SK-N-SH (cell line): Measurements from ENCODE around the gene CYP2W1. TPM values are rescaled to one million over a fixed set of nuclear protein-coding genes. Genes with fewer than 3 reads are reported as not detected.

Experiments used
- CTCF ChIA-PET: fragments of 300-600, 350-600 bp; formaldehyde crosslinking; extraction: SDS; loops from one replicate; lab custom pipeline; 2021; lab: Yijun Ruan, JAX
- POLR2A ChIA-PET: fragments of 350-600 bp; sonication (Branson Sonifier 250); formaldehyde crosslinking; extraction: SDS; loops from one replicate; lab custom pipeline; 2020; ENCODE audit warnings: antibody characterized with exemption, inconsistent platforms; lab: Yijun Ruan, JAX
- DNase-seq: peaks from one replicate; pipeline ENCODE4 v3.0.0; 2012
- H2AFZ ChIP-seq: fragments of 200-600 bp; sonication (generic); 2 replicates; pipeline ENCODE4 v1.8.1; 2016; ENCODE audit warnings: antibody characterized with exemption, mild to moderate bottlenecking, low read depth
- H3F3A ChIP-seq: fragments of 200-600 bp; sonication (generic); replicated peaks from 2 replicates; pipeline ENCODE3; 2016; ENCODE audit warnings: antibody characterized with exemption, mild to moderate bottlenecking; ENCODE audit not compliant: insufficient read depth
- H3K27ac ChIP-seq, 2 experiments: fragments of 200-500 bp in 1 of 2; fragments of 200-600 bp in 1 of 2; sonication (Bioruptor generic) in 1 of 2; sonication (generic), shearing (Covaris generic) in 1 of 2; 2 replicates each; pipeline versions ENCODE4 v1.5.1 to v1.6.1; 2014 to 2016; ENCODE audit warnings: low read depth in 2 of 2, inconsistent platforms in 1 of 2, low read length in 1 of 2, mild to moderate bottlenecking in 1 of 2, mixed read lengths in 1 of 2
- H3K27me3 ChIP-seq: fragments of 200-600 bp; sonication (generic), shearing (Covaris generic); 2 replicates; pipeline ENCODE4 v1.6.1; 2016; ENCODE audit warnings: mixed run types; ENCODE audit not compliant: insufficient read depth
- H3K36me3 ChIP-seq, 2 experiments: fragments of 200-500 bp in 1 of 2; fragments of 200-600 bp in 1 of 2; sonication (Bioruptor generic) in 1 of 2; sonication (generic) in 1 of 2; replicated peaks in 1 of 2; 2 replicates each; pipeline versions ENCODE3 to v1.5.1; 2014 to 2016; ENCODE audit warnings: low read length in 1 of 2, mild to moderate bottlenecking in 1 of 2; ENCODE audit not compliant: insufficient read depth in 2 of 2, control insufficient read depth in 1 of 2
- H3K4me1 ChIP-seq, 2 experiments: fragments of 200-500 bp in 1 of 2; fragments of 200-600 bp in 1 of 2; sonication (Bioruptor generic) in 1 of 2; sonication (generic), shearing (Covaris generic) in 1 of 2; 2 replicates each; pipeline versions ENCODE4 v1.5.1 to v1.6.1; 2014 to 2016; ENCODE audit warnings: low read depth in 1 of 2, low read length in 1 of 2, mixed run types in 1 of 2; ENCODE audit not compliant: insufficient read depth in 2 of 2, control insufficient read depth in 1 of 2
- H3K4me2 ChIP-seq: fragments of 200-600 bp; sonication (generic), shearing (Covaris generic); 2 replicates; pipeline ENCODE4 v1.6.1; 2017; ENCODE audit warnings: mixed run types
- H3K4me3 ChIP-seq, 2 experiments: fragments of 200-500 bp in 1 of 2; fragments of 200-600 bp in 1 of 2; sonication (Bioruptor generic) in 1 of 2; sonication (generic), shearing (Covaris generic) in 1 of 2; 2 replicates each; pipeline versions ENCODE4 v1.5.1 to v1.8.1; 2014 to 2016; ENCODE audit warnings: low read depth in 2 of 2, inconsistent platforms in 1 of 2, low read length in 1 of 2, mild to moderate bottlenecking in 1 of 2, mixed read lengths in 1 of 2, moderate library complexity in 1 of 2
- H3K79me2 ChIP-seq: fragments of 200-600 bp; sonication (generic); 2 replicates; pipeline ENCODE4 v1.8.1; 2017; ENCODE audit warnings: mild to moderate bottlenecking; ENCODE audit not compliant: insufficient read depth
- H3K9ac ChIP-seq: fragments of 200-600 bp; sonication (generic); 2 replicates; pipeline ENCODE4 v1.6.1; 2017; ENCODE audit warnings: mixed run types
- H3K9me2 ChIP-seq: fragments of 200-600 bp; sonication (generic); 2 replicates; pipeline ENCODE4 v1.6.1; 2017; ENCODE audit warnings: mixed run types
- H3K9me3 ChIP-seq: fragments of 200-600 bp; sonication (generic); 2 replicates; pipeline ENCODE4 v1.6.1; 2017; ENCODE audit warnings: mixed run types, mild to moderate bottlenecking, moderate library complexity
- H4K20me1 ChIP-seq: fragments of 200-600 bp; sonication (generic); 2 replicates; pipeline ENCODE4 v1.6.1; 2017; ENCODE audit warnings: mild to moderate bottlenecking, mixed run types; ENCODE audit not compliant: insufficient read depth
- CHD2 ChIP-seq: fragments of 150-350 bp; IDR thresholded peaks from 2 replicates; pipeline ENCODE4 v1.6.1; 2018; ENCODE audit warnings: low read length; ENCODE audit not compliant: partially characterized antibody
- GABPA ChIP-seq: IDR thresholded peaks from 2 replicates; pipeline ENCODE4 v1.4.0; 2012; ENCODE audit warnings: low read depth, mild to moderate bottlenecking
- GATA2 ChIP-seq: sonication (generic); formaldehyde crosslinking; IDR thresholded peaks from 2 replicates; pipeline ENCODE4 v1.5.0; 2020; ENCODE audit warnings: mild to moderate bottlenecking, missing genetic modification reagents
- MEF2A ChIP-seq: IDR thresholded peaks from 2 replicates; pipeline ENCODE4 v1.4.0; 2012; ENCODE audit warnings: low read depth, borderline replicate concordance
- NFIC ChIP-seq: IDR thresholded peaks from 2 replicates; pipeline ENCODE4 v1.4.0; 2012; ENCODE audit warnings: borderline replicate concordance
- RCOR1 ChIP-seq: fragments of 150-350 bp; IDR thresholded peaks from 2 replicates; pipeline ENCODE4 v1.6.1; 2017; ENCODE audit warnings: antibody characterized with exemption, low read length
- SIN3A ChIP-seq: IDR thresholded peaks from 2 replicates; pipeline ENCODE4 v1.6.1; 2012; ENCODE audit warnings: low read depth, mild to moderate bottlenecking, low read length, moderate library complexity, borderline replicate concordance
- YY1 ChIP-seq: IDR thresholded peaks from 2 replicates; pipeline ENCODE4 v1.4.0; 2012; ENCODE audit warnings: low read depth, mild to moderate bottlenecking
- WGBS: methylation state at CpG from one replicate; pipeline ENCODE4 v1.1.6; 2017; ENCODE audit warnings: low lambda C conversion rate; 5-methylcytosine and 5-hydroxymethylcytosine counted together
- polyA plus RNA-seq, 3 experiments: library from polyadenylated mRNA; depleted of rRNA; stranded (reverse); fragments of >200 nt; gene quantifications; 2 replicates each; pipeline ENCODE4 v1.2.3, GENCODE V29; 2012
- TF ChIP-seq, protein P1 (sequence below): IDR thresholded peaks from 2 replicates; pipeline ENCODE4; 2012
- TF ChIP-seq, protein P2 (sequence below): IDR thresholded peaks from 2 replicates; pipeline ENCODE4 v1.4.0; 2012; ENCODE audit warnings: low read depth
- TF ChIP-seq, protein P3 (sequence below): fragments of 200-600 bp; sonication (generic); IDR thresholded peaks from 2 replicates; pipeline ENCODE4 v1.6.1; 2017; ENCODE audit warnings: antibody characterized with exemption, mild to moderate bottlenecking, moderate library complexity
- TF ChIP-seq, protein P4 (sequence below): fragments of 150-350 bp; IDR thresholded peaks from 2 replicates; pipeline ENCODE4 v1.6.1; 2016; ENCODE audit warnings: mild to moderate bottlenecking, low read depth, low read length

The CYP2W1 gene
- polyA plus RNA-seq, 1 of the 3 experiments (the other 2 are of a cell fraction), result 0.10 TPM

DNA sequence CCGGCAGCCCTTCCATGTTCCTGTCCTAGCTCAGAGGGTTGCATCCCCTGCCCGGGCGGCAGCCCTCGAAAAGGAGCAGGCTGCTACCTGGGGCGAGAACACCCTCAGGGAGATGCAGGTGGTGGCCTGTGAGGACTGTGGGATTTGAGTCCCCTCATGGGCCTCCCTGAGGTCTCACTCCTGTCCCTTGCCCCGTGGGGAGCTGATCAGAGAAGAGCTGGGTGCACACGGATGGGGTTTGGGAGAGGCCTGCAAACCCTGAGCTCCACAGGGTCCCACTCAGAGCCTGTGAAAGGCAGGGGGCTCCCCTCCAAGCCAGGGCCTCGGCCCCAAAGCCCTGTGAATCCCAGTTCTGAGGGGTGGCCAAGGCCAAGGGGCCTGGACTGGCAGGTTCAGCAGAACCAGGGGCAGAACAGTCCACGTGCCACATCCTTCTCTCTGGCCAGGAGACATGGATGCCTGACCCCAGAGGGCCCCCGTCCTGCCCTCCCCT lies 424 bp upstream of the CYP2W1 start:
- POLR2A ChIA-PET, result no interaction called here
- H3K27me3 ChIP-seq, result no peaks in the 10 kb centered on the region
- 73% methylated on average over 8 of the region's 10 CpGs for whole genome bisulfite sequencing

DNA sequence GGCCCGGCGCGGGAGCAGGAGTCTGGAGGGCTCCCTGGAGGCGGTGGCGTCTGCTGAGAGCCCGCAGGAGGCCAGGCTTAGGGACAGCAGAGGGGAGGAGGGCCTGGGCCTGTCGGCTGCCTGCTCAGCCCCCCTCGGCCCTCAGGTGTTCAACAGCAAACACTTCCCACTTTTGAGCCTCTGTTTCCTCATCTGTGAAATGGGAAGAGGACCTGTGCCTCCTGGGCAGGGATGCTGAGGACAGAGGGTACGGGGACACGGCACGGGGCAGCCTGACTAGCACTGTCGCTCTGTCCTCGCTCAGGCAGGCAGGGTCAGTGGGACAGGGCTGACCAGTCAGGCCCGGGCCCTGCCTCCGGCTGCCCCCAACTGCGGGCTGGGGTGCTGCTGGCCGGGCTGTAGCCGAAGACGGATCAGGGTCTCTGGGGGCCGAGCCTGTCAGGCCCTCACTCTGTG lies 663 bp downstream of the CYP2W1 start:
- ChIA-PET POLR2A (no interaction called here), CTCF (interaction anchor here (1.1 to 3.9 kb wide), 5 partner anchors 9 to 104 kb away, joined by 5 to 66 read pairs (median 12); partner anchors contain the start of gene GPER1)
- TF ChIP-seq CHD2, result no peak
- H3K4me3 ChIP-seq, result no peak overlapping the region
- H3K79me2 ChIP-seq, result no peaks in the 10 kb centered on the region
- no peak overlapping the region for H2AFZ ChIP-seq
- WGBS, result no CpG with 5 or more reads among the region's 20 CpGs
- no peaks in the 10 kb centered on the region for H4K20me1 ChIP-seq
- DNase-seq, result no peak
- H3F3A ChIP-seq, result no peaks in the 10 kb centered on the region
- H3K27ac ChIP-seq, result no peak overlapping the region
- H3K27me3 ChIP-seq, result no peaks in the 10 kb centered on the region
- no peaks in the 10 kb centered on the region for H3K9me2 ChIP-seq
- no peaks in the 10 kb centered on the region for H3K9me3 ChIP-seq
- H3K36me3 ChIP-seq, result no peaks in the 10 kb centered on the region
- H3K9ac ChIP-seq, result no peak overlapping the region
- no peak overlapping the region for H3K4me2 ChIP-seq
- peaks cover 0 to 12% of the 10 kb centered on the region in 2 experiments; a peak in 1 of 4 replicates for H3K4me1 ChIP-seq

More for the DNA sequence above, 424 bp upstream of the CYP2W1 start:
- CTCF ChIA-PET, result interaction anchor here (0.6 to 3.9 kb wide), 8 partner anchors 10 to 193 kb away, joined by 3 to 66 read pairs (median 4); no protein-coding TSS in a partner anchor
- Histone ChIP-seq H3K9me3 (no peaks in the 10 kb centered on the region), H3K9ac (no peak overlapping the region), H3K4me1 (peaks cover 0 to 12% of the 10 kb centered on the region in 2 experiments; a peak in 1 of 4 replicates), H3K27ac (no peak overlapping the region), H3K36me3 (no peaks in the 10 kb centered on the region), H4K20me1 (no peaks in the 10 kb centered on the region), H2AFZ (no peak overlapping the region), H3K79me2 (no peaks in the 10 kb centered on the region), H3F3A (no peaks in the 10 kb centered on the region), H3K4me3 (no peak overlapping the region), H3K9me2 (no peaks in the 10 kb centered on the region), H3K4me2 (no peak overlapping the region)
- TF ChIP-seq GATA2, result no peak
- no peak for TF ChIP-seq GABPA
- no peak for DNase-seq

GRCh38 chr7:984361-985126 lies 1.6 kb downstream of the CYP2W1 start:
- Histone ChIP-seq H3K4me3 (no peak overlapping the region), H3K79me2 (no peaks in the 10 kb centered on the region), H3K27ac (no peak overlapping the region), H3K9me2 (no peaks in the 10 kb centered on the region), H2AFZ (no peak overlapping the region), H3K27me3 (no peaks in the 10 kb centered on the region), H3K9me3 (no peaks in the 10 kb centered on the region), H3K4me1 (peaks cover 0 to 12% of the 10 kb centered on the region in 2 experiments; a peak in 1 of 4 replicates), H3K9ac (no peak overlapping the region), H3F3A (no peaks in the 10 kb centered on the region), H4K20me1 (no peaks in the 10 kb centered on the region), H3K4me2 (no peak overlapping the region), H3K36me3 (no peaks in the 10 kb centered on the region)
- ChIA-PET POLR2A (no interaction called here), CTCF (interaction anchor here (0.6 to 1.8 kb wide), 8 partner anchors 8 to 424 kb away, joined by 3 to 12 read pairs (median 4); partner anchors contain the start of genes COX19 and GPER1)
- DNase-seq, result no peak
- TF ChIP-seq, protein P1, sequence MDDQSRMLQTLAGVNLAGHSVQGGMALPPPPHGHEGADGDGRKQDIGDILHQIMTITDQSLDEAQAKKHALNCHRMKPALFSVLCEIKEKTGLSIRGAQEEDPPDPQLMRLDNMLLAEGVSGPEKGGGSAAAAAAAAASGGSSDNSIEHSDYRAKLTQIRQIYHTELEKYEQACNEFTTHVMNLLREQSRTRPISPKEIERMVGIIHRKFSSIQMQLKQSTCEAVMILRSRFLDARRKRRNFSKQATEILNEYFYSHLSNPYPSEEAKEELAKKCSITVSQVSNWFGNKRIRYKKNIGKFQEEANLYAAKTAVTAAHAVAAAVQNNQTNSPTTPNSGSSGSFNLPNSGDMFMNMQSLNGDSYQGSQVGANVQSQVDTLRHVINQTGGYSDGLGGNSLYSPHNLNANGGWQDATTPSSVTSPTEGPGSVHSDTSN, result no peak
- TF ChIP-seq, protein P2, sequence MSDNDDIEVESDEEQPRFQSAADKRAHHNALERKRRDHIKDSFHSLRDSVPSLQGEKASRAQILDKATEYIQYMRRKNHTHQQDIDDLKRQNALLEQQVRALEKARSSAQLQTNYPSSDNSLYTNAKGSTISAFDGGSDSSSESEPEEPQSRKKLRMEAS, result no peak
- TF ChIP-seq MEF2A, result no peak
- TF ChIP-seq RCOR1, result no peak
- no peak for TF ChIP-seq YY1
- TF ChIP-seq, protein P3, sequence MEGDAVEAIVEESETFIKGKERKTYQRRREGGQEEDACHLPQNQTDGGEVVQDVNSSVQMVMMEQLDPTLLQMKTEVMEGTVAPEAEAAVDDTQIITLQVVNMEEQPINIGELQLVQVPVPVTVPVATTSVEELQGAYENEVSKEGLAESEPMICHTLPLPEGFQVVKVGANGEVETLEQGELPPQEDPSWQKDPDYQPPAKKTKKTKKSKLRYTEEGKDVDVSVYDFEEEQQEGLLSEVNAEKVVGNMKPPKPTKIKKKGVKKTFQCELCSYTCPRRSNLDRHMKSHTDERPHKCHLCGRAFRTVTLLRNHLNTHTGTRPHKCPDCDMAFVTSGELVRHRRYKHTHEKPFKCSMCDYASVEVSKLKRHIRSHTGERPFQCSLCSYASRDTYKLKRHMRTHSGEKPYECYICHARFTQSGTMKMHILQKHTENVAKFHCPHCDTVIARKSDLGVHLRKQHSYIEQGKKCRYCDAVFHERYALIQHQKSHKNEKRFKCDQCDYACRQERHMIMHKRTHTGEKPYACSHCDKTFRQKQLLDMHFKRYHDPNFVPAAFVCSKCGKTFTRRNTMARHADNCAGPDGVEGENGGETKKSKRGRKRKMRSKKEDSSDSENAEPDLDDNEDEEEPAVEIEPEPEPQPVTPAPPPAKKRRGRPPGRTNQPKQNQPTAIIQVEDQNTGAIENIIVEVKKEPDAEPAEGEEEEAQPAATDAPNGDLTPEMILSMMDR, result no peak
- TF ChIP-seq CHD2, result no peak
- TF ChIP-seq, protein P4, sequence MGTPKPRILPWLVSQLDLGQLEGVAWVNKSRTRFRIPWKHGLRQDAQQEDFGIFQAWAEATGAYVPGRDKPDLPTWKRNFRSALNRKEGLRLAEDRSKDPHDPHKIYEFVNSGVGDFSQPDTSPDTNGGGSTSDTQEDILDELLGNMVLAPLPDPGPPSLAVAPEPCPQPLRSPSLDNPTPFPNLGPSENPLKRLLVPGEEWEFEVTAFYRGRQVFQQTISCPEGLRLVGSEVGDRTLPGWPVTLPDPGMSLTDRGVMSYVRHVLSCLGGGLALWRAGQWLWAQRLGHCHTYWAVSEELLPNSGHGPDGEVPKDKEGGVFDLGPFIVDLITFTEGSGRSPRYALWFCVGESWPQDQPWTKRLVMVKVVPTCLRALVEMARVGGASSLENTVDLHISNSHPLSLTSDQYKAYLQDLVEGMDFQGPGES, result no peak
- no peak for TF ChIP-seq SIN3A
- no peak for TF ChIP-seq NFIC
- 89% methylated on average over 34 of the region's 39 CpGs for WGBS
